GM12878 (cell line): ENCODE measurements around the gene IL6R. TPM values are rescaled to one million over a fixed set of nuclear protein-coding genes. Genes with fewer than 3 reads are reported as not detected.

ENCODE experiments used
- ATAC-seq: fragments of 200-7000 bp; cut with Tn5 transposase; 3 replicates; pipeline ENCODE4 v1.9.1; 2020; ENCODE audit warnings: mild to moderate bottlenecking, moderate library complexity
- BruUV-seq: library from RNA; stranded (reverse); fragments of 400-500 nt; replicated peaks from 2 replicates; lab custom pipeline; 2021; lab: Mats Ljungman, UMichigan
- CTCF ChIA-PET: fragments of 300-600 bp; sonication (Branson Sonifier 250); formaldehyde crosslinking; extraction: SDS; loops from one replicate; lab custom pipeline; 2021; ENCODE audit warnings: inconsistent platforms; lab: Yijun Ruan, JAX
- POLR2A ChIA-PET: fragments of 350-600 bp; formaldehyde crosslinking; extraction: SDS; loops from one replicate; lab custom pipeline; 2021; ENCODE audit warnings: inconsistent platforms; lab: Charles Lee
- RAD21 ChIA-PET: fragments of 300-600 bp; sonication (Branson Sonifier 250); formaldehyde crosslinking; loops from one replicate; lab custom pipeline; 2023; ENCODE audit warnings: antibody characterized with exemption; ENCODE audit not compliant: unreplicated experiment; lab: Charles Lee
- SMC1A ChIA-PET: fragments of 300-600 bp; sonication (Branson Sonifier 250); formaldehyde crosslinking; loops from one replicate; lab custom pipeline; 2023; ENCODE audit not compliant: unreplicated experiment, uncharacterized antibody; lab: Charles Lee
- DNase-seq: peaks from one replicate; pipeline ENCODE4 v3.0.0-alpha.2; 2011; ENCODE audit warnings: low read depth, low spot score
- FAIRE-seq: peaks from 3 replicates; lab custom pipeline; 2011; peaks lifted over from hg19 to GRCh38; lab: Jason Lieb, UNC
- H2AFZ ChIP-seq: 2 replicates; pipeline ENCODE4 v1.6.0; 2011; ENCODE audit warnings: low read depth, low read length, control low read depth; ENCODE audit not compliant: control insufficient read depth
- H3K27ac ChIP-seq: 2 replicates; pipeline ENCODE4 v1.5.1; 2011; ENCODE audit warnings: control low read depth; ENCODE audit not compliant: control insufficient read depth, insufficient read depth
- H3K27me3 ChIP-seq, 2 experiments: replicated peaks in 1 of 2; 2 replicates each; pipeline versions ENCODE4 v1.6.0 to v1.6.1; 2011; ENCODE audit warnings: low read length in 1 of 2; ENCODE audit not compliant: control insufficient read depth in 2 of 2, insufficient read depth in 2 of 2
- H3K36me3 ChIP-seq, 2 experiments: 2 replicates each; pipeline ENCODE4 v1.5.1; 2011; ENCODE audit warnings: low read length in 1 of 2; ENCODE audit not compliant: control insufficient read depth in 2 of 2, insufficient read depth in 2 of 2
- H3K4me1 ChIP-seq: 2 replicates; pipeline ENCODE4 v1.6.1; 2011; ENCODE audit warnings: mild to moderate bottlenecking, low read length, moderate library complexity, mixed read lengths; ENCODE audit not compliant: control insufficient read depth, insufficient read depth
- H3K4me2 ChIP-seq: 2 replicates; pipeline ENCODE4 v1.6.0; 2011; ENCODE audit warnings: control low read depth; ENCODE audit not compliant: control insufficient read depth, insufficient read depth
- H3K4me3 ChIP-seq: fragments of 200-600 bp; sonication (generic); 2 replicates; pipeline ENCODE4 v1.5.1; 2016
- H3K79me2 ChIP-seq: 2 replicates; pipeline ENCODE4 v1.6.0; 2011; ENCODE audit warnings: low read length; ENCODE audit not compliant: control insufficient read depth, insufficient read depth
- H3K9ac ChIP-seq: 2 replicates; pipeline ENCODE4 v1.8.0; 2011; ENCODE audit warnings: low read length, control low read depth, mixed read lengths; ENCODE audit not compliant: control insufficient read depth, insufficient read depth
- H3K9me3 ChIP-seq: replicated peaks from 3 replicates; pipeline ENCODE4 v1.5.1; 2011; ENCODE audit warnings: mild to moderate bottlenecking, low read length; ENCODE audit not compliant: control insufficient read depth, insufficient read depth
- H4K20me1 ChIP-seq: 2 replicates; pipeline ENCODE4 v1.6.0; 2011; ENCODE audit not compliant: control insufficient read depth, insufficient read depth
- JUND ChIP-seq: IDR thresholded peaks from 2 replicates; pipeline ENCODE4 v1.6.1; 2012; ENCODE audit warnings: low read depth, mild to moderate bottlenecking, low read length, improper control_type of control experiment, moderate library complexity
- PBX3 ChIP-seq: IDR thresholded peaks from 2 replicates; pipeline ENCODE4 v1.6.1; 2011; ENCODE audit warnings: mild to moderate bottlenecking, low read depth, low read length, moderate library complexity; ENCODE audit not compliant: insufficient replicate concordance
- SKIL ChIP-seq: fragments of 450-650 bp; IDR thresholded peaks from 2 replicates; pipeline ENCODE4 v1.6.1; 2017; ENCODE audit warnings: mild to moderate bottlenecking, low read depth, inconsistent platforms; ENCODE audit not compliant: poor library complexity, severe bottlenecking
- WGBS: methylation state at CpG from one replicate; pipeline ENCODE4 v1.1.6; 2016; ENCODE audit warnings: low lambda C conversion rate; ENCODE audit not compliant: insufficient replicate concordance, insufficient coverage; ENCODE audit errors: missing lambda C conversion rate; 5-methylcytosine and 5-hydroxymethylcytosine counted together
- in situ Hi-C: fragments of 300-500 bp; cut with MboI; formaldehyde crosslinking; loops from 9 replicates; pipeline ENCODE4 v1.14.3; 2018; ENCODE audit warnings: mixed read lengths
- intact Hi-C: fragments of 100-400 bp; cut with micrococcal nuclease; formaldehyde crosslinking; loops from one replicate; pipeline ENCODE4 v1.14.2; 2022; ENCODE audit not compliant: unreplicated experiment
- polyA plus RNA-seq, 11 experiments: library from polyadenylated mRNA; depleted of rRNA in 4 of 11; unstranded in 6 of 11; stranded (reverse) in 5 of 11; fragments of >200 nt; fragmentation: Nextera tagmentation in 4 of 11; fragmentation: Illumina TruSeq in 1 of 11; extraction: Ambion mirVana in 4 of 11; extraction: Trizol in 1 of 11; gene quantifications; 1 replicate in 1 of 11; 2 replicates in 10 of 11; pipeline versions ENCODE4 v1.2.1 to v1.2.3, GENCODE V29; 2011 to 2016; ENCODE audit warnings: inconsistent platforms in 2 of 11, missing spikeins in 2 of 11, low read depth in 1 of 11
- total RNA-seq, 4 experiments: library from RNA; depleted of rRNA in 3 of 4; stranded (reverse); fragments of >200 nt in 3 of 4; fragmentation: Illumina TruSeq in 1 of 4; extraction: Trizol in 1 of 4; gene quantifications; 2 replicates each; pipeline versions ENCODE4 v1.2.1 to v1.2.3, GENCODE V29; 2013 to 2021

IL6R gene
- total and polyA plus RNA-seq, 10 of the 15 experiments (the other 5 are each of a cell fraction or from before 2014, with no cell fraction given), result 1.9 to 43.4 (median 17.5) TPM

DNA sequence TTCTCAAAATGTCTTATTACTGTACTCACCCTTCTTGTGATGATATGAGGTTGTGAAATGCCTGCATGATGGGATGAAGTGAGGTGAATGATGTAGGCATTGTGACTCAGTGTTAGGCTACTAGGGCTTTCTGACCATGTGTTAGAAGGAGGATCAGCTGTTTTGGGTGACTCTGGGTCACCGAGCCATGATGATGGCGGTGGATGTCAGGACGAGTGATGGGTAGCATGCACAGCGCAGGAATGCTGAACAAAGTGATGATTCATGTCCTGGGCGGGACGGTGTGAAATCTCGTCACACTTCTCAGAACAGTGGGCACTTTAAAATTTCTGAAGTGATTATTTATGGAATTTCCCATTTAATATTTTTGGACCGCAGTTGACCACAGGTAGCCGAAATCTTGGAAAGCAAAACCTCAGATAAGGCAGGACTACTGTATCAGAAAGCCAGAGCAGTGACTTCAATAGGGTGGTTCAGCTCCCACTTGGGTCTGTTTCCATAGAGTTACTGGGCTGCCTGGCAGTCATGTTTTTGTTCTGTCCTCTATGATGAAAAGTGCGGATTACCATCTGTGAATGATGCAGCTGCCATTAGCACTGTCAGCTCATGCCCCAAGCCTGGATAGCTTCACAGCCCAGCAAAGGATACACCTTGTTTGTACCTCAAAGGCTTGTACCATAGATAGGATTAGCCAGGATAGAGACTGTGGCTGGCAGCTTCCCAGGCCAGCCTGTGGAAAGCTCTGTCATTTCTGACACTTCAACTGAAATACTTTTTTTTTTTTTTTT is 26.6 kb downstream of the IL6R start (continued):
- TF ChIP-seq PBX3 (no peak), SKIL (no peak)

DNA sequence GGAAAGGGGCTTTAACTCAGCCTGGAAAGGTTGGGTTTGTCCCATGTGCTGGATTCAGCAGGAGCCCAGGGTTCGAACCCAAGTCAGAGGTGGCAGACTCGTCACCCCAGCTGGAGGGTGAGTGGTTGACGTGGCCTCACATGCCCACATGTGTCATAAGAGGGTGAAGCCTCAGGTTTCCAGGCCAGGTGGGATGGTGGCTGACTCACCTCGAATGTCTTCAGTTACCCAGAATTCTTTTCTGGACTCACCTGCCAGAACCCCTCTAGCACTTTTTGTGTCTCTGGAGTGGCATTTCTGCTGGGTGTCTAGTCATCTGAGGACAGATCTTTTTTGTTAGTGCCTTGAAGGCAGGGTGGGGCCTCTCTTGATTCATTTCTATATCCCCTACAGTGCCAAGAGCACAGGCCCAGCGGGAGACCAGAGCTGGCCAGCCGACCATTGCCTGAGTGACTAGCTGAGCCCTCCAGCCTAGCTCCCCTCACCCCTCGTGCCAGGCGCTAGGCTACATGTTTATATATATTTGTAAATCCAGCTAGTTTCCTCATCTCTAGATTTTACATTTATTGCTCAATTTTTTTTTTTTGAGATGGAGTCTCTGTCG is 28.1 kb downstream of the IL6R start:
- SMC1A ChIA-PET, result interaction anchor here (1.2 kb wide), 1 partner anchor 13 kb away, joined by 3 read pairs; no protein-coding TSS in a partner anchor
- no peaks in the 10 kb centered on the region for H3K27me3 ChIP-seq
- no peak for TF ChIP-seq JUND
- no peak overlapping the region for H3K4me2 ChIP-seq
- no peak overlapping the region for H3K27ac ChIP-seq
- no peak overlapping the region for H3K4me3 ChIP-seq
- H3K79me2 ChIP-seq, result no peaks in the 10 kb centered on the region
- H4K20me1 ChIP-seq, result no peaks in the 10 kb centered on the region; the same call in 1 of the 2 replicates
- FAIRE-seq (no peak), DNase-seq (no peak), ATAC-seq (no peak)
- peaks cover 6% of the 10 kb centered on the region; the same call in 1 of the 2 replicates for H3K4me1 ChIP-seq
- 88% methylated on average over 8 of the region's 9 CpGs for WGBS
- H3K9me3 ChIP-seq, result no peaks in the 10 kb centered on the region; the same call in 2 of the 3 replicates
- H3K9ac ChIP-seq, result no peak overlapping the region
- CTCF ChIA-PET, result interaction anchor here (1.0 kb wide), 1 partner anchor 21 kb away, joined by 3 read pairs; no protein-coding TSS in a partner anchor
- intact Hi-C loops (no loop called here), in situ Hi-C loops (no loop called here)
- H3K36me3 ChIP-seq, result peaks cover 0 to 3% of the 10 kb centered on the region in 2 experiments; a peak in 1 of 4 replicates
- POLR2A ChIA-PET, result interaction anchor here (0.7 kb wide), 1 partner anchor 59 kb away, joined by 3 read pairs; no protein-coding TSS in a partner anchor
- RAD21 ChIA-PET, result no interaction called here
- BruUV-seq, result no TSS peak
- no peak overlapping the region for H2AFZ ChIP-seq
